Stomach (tissue), 9 donors: ENCODE measurements around the gene PDXK. TPM values are rescaled to one million over a fixed set of nuclear protein-coding genes. Genes with fewer than 3 reads are reported as not detected.

ENCODE experiments used
- DNase-seq, 2 donors: peaks; one replicate each; pipeline versions ENCODE4 v3.0.0 to v3.0.0-alpha.2; 2013 to 2019
- H3K27ac ChIP-seq, 5 donors: fragments of 200-600 bp in 4 of 5; sonication (generic) in 4 of 5; one replicate each; pipeline ENCODE4 v1.5.1; 2013 to 2019; ENCODE audit warnings: mild to moderate bottlenecking in 1 of 5, moderate library complexity in 1 of 5
- H3K27me3 ChIP-seq, 3 donors: fragments of 200-600 bp; sonication (generic); one replicate each; pipeline ENCODE4 v1.5.1; 2017 to 2019; ENCODE audit warnings: mixed run types in 1 of 3
- H3K36me3 ChIP-seq, 4 donors: fragments of 200-600 bp; sonication (generic); 1 replicate in 3 of 4; 2 replicates in 1 of 4; pipeline ENCODE4 v1.5.1; 2016 to 2019
- H3K4me1 ChIP-seq, 4 donors: fragments of 200-600 bp; sonication (generic); one replicate each; pipeline ENCODE4 v1.5.1; 2016 to 2019
- H3K4me3 ChIP-seq, 4 donors: fragments of 200-600 bp; sonication (generic) in 3 of 4; one replicate each; pipeline ENCODE4 v1.5.1; 2016 to 2019; ENCODE audit warnings: mild to moderate bottlenecking in 1 of 4
- H3K9me3 ChIP-seq, 4 donors: fragments of 200-600 bp; sonication (generic); one replicate each; pipeline ENCODE4 v1.5.1; 2016 to 2019
- CTCF ChIP-seq, 7 experiments: fragments of 450-650 bp in 4 of 7; fragments of 200-600 bp in 3 of 7; sonication (generic) in 3 of 7; IDR thresholded peaks; one replicate each; pipeline ENCODE4 v1.5.1; 2016 to 2019; ENCODE audit warnings: antibody characterized with exemption in 7 of 7, control low read depth in 2 of 7, mild to moderate bottlenecking in 1 of 7
- EP300 ChIP-seq: sonication (generic); formaldehyde crosslinking; IDR thresholded peaks from one replicate; pipeline ENCODE4 v1.6.1; 2017; ENCODE audit warnings: antibody characterized with exemption
- POLR2A ChIP-seq, 4 donors: fragments of 450-650 bp; IDR thresholded peaks; one replicate each; pipeline ENCODE4 v1.6.1; 2016; ENCODE audit warnings: antibody characterized with exemption in 4 of 4, control low read depth in 2 of 4, mild to moderate bottlenecking in 1 of 4, moderate library complexity in 1 of 4
- POLR2AphosphoS5 ChIP-seq, 3 donors: sonication (generic); formaldehyde crosslinking; IDR thresholded peaks; one replicate each; pipeline ENCODE4 v1.6.1; 2016; ENCODE audit warnings: antibody characterized with exemption in 3 of 3
- WGBS, 5 donors: extraction: QIAGEN DNeasy Blood & Tissue Kit in 3 of 5; methylation state at CpG; one replicate each; pipeline versions ENCODE4 v1.1.5 to v1.1.7; 2013 to 2018; 5-methylcytosine and 5-hydroxymethylcytosine counted together
- intact Hi-C: fragments of 100-400 bp; cut with DNase I; formaldehyde crosslinking; loops from one replicate; pipeline ENCODE4 v1.15.1; 2023; ENCODE audit warnings: low total_unique reads
- polyA plus RNA-seq, 3 donors: library from polyadenylated mRNA; stranded (reverse); fragments of 200-250 nt; gene quantifications; one replicate each; pipeline ENCODE4 v1.2.3, GENCODE V29; 2013
- total RNA-seq, 5 donors: library from RNA; depleted of rRNA; stranded (reverse); fragments of >200 nt; gene quantifications; one replicate each; pipeline versions ENCODE4 v1.1.0 to v1.2.3, GENCODE V29; 2014 to 2016
- donor health status: healthy with polysubstance abuse.
- donor health status: Bipolar disorder and iron deficiency.
- donor health status: healthy.

Gene PDXK
- total and polyA plus RNA-seq, 8 donors, result 36.7 to 139 (median 52.3) TPM

GRCh38 chr21:43782431-43783097, 63.6 kb downstream of the PDXK start:
- TF ChIP-seq CTCF (IDR thresholded peaks at IDR 0.05) (no peak), EP300 (no peak), POLR2A (IDR thresholded peaks at IDR 0.05) (no peak), POLR2AphosphoS5 (IDR thresholded peaks at IDR 0.05) (peak in 2 of 3 donors; percentile 18 to 45)
- Histone ChIP-seq H3K9me3 (no peaks in the 10 kb centered on the region), H3K27ac (peak overlapping the region in 1 of 5 donors; percentile 23), H3K4me1 (peaks cover 0 to 22% (median 0%) of the 10 kb centered on the region in 4 donors), H3K36me3 (no peaks in the 10 kb centered on the region), H3K27me3 (no peaks in the 10 kb centered on the region), H3K4me3 (no peak overlapping the region)
- peak in 1 of 2 donors; percentile 58 for DNase-seq
- intact Hi-C loops, result no loop called here
- 66 to 76% (median 72%) methylated on average over 5 of the region's 5 CpGs for WGBS, 5 donors

GRCh38 chr21:43783098-43783700, 64.3 kb downstream of the PDXK start:
- Histone ChIP-seq H3K27me3 (no peaks in the 10 kb centered on the region), H3K4me1 (peaks cover 0 to 23% (median 0%) of the 10 kb centered on the region in 4 donors), H3K4me3 (no peak overlapping the region), H3K36me3 (no peaks in the 10 kb centered on the region), H3K9me3 (no peaks in the 10 kb centered on the region), H3K27ac (peak overlapping the region in 1 of 5 donors; percentile 23)
- intact Hi-C loops, result no loop called here
- WGBS, 5 donors, result 78 to 87% (median 82%) methylated on average over 17 of the region's 17 CpGs
- no peak for DNase-seq
- TF ChIP-seq EP300, result no peak
- TF ChIP-seq POLR2A (IDR thresholded peaks at IDR 0.05), result no peak
- TF ChIP-seq CTCF (IDR thresholded peaks at IDR 0.05), result no peak
- TF ChIP-seq POLR2AphosphoS5 (IDR thresholded peaks at IDR 0.05), result no peak

GRCh38 chr21:43785134-43785533, 66.2 kb downstream of the PDXK start:
- Histone ChIP-seq H3K4me3 (no peak overlapping the region), H3K27ac (no peak overlapping the region), H3K4me1 (peaks cover 2 to 24% (median 11%) of the 10 kb centered on the region in 4 donors), H3K27me3 (no peaks in the 10 kb centered on the region), H3K36me3 (no peaks in the 10 kb centered on the region), H3K9me3 (no peaks in the 10 kb centered on the region)
- 50 to 58% (median 53%) methylated on average over 3 of the region's 3 CpGs for WGBS, 5 donors
- DNase-seq, result no peak
- no peak for TF ChIP-seq EP300
- intact Hi-C loops, result no loop called here

GRCh38 chr21:43786300-43786806, 67.4 kb downstream of the PDXK start:
- Histone ChIP-seq H3K36me3 (peaks cover 0 to 4% (median 1%) of the 10 kb centered on the region in 4 donors), H3K9me3 (no peaks in the 10 kb centered on the region), H3K4me1 (peaks cover 10 to 36% (median 23%) of the 10 kb centered on the region in 4 donors), H3K4me3 (no peak overlapping the region), H3K27me3 (no peaks in the 10 kb centered on the region), H3K27ac (no peak overlapping the region)
- 85 to 92% (median 88%) methylated on average over 18 of the region's 18 CpGs for WGBS, 5 donors
- no peak for DNase-seq
- intact Hi-C loops, result no loop called here
- no peak for TF ChIP-seq EP300
- TF ChIP-seq POLR2AphosphoS5 (IDR thresholded peaks at IDR 0.05), result no peak
- TF ChIP-seq CTCF (IDR thresholded peaks at IDR 0.05), result no peak
- TF ChIP-seq POLR2A (IDR thresholded peaks at IDR 0.05), result no peak
